ENCODE results near the gene KRT3. TPM values are rescaled to one million over a fixed set of nuclear protein-coding genes. Genes with fewer than 3 reads are reported as not detected.

The KRT3 gene
- total and polyA plus RNA-seq, 10 of the 15 experiments (the other 5 are each of a cell fraction or from before 2014, with no cell fraction given), result not detected

- DNase-seq (ENCODE audit: low read depth, low spot score) (no peak), ATAC-seq (no peak), FAIRE-seq (no peak)
- ChIA-PET SMC1A (ENCODE audit: uncharacterized antibody, unreplicated experiment) (no interaction called here), POLR2A (no interaction called here), CTCF (interaction anchor here (0.8 kb wide), 1 partner anchor 68 kb away, joined by 3 read pairs; no protein-coding TSS in a partner anchor), RAD21 (ENCODE audit: unreplicated experiment) (no interaction called here)
- intact Hi-C loops (cut with micrococcal nuclease; ENCODE audit: unreplicated experiment) (no loop called here), in situ Hi-C loops (cut with MboI) (no loop called here)
- no peaks in the 10 kb centered on the region for H3K4me1 ChIP-seq (ENCODE audit: control insufficient read depth, insufficient read depth, low read length)
- H3K4me2 ChIP-seq (ENCODE audit: control insufficient read depth, insufficient read depth), result no peak overlapping the region
- H3K79me2 ChIP-seq (ENCODE audit: control insufficient read depth, insufficient read depth, low read length), result no peaks in the 10 kb centered on the region
- H3K36me3 ChIP-seq (ENCODE audit: control insufficient read depth in 2 of 2, insufficient read depth in 2 of 2, low read length in 1 of 2), result no peaks in the 10 kb centered on the region
- H4K20me1 ChIP-seq (ENCODE audit: control insufficient read depth, insufficient read depth), result no peaks in the 10 kb centered on the region
- BruUV-seq (replicated peaks), result no TSS peak
- no peak overlapping the region for H3K9ac ChIP-seq (ENCODE audit: control insufficient read depth, insufficient read depth, low read length)
- TF ChIP-seq HCFC1 (IDR thresholded peaks at IDR 0.05; ENCODE audit: low read length) (no peak), RAD21 (IDR thresholded peaks at IDR 0.05; ENCODE audit: insufficient read depth, low read depth, low read length) (no peak), SMAD1 (IDR thresholded peaks at IDR 0.05; ENCODE audit: low read depth, partially characterized antibody) (no peak), SIX5 (IDR thresholded peaks at IDR 0.05; ENCODE audit: low read depth, low read length, severe bottlenecking) (no peak), KAT2A (conservative IDR thresholded peaks at IDR 0.05; ENCODE audit: control insufficient read depth, low read depth, low read length) (no peak)
- TF ChIP-seq, protein P1, sequence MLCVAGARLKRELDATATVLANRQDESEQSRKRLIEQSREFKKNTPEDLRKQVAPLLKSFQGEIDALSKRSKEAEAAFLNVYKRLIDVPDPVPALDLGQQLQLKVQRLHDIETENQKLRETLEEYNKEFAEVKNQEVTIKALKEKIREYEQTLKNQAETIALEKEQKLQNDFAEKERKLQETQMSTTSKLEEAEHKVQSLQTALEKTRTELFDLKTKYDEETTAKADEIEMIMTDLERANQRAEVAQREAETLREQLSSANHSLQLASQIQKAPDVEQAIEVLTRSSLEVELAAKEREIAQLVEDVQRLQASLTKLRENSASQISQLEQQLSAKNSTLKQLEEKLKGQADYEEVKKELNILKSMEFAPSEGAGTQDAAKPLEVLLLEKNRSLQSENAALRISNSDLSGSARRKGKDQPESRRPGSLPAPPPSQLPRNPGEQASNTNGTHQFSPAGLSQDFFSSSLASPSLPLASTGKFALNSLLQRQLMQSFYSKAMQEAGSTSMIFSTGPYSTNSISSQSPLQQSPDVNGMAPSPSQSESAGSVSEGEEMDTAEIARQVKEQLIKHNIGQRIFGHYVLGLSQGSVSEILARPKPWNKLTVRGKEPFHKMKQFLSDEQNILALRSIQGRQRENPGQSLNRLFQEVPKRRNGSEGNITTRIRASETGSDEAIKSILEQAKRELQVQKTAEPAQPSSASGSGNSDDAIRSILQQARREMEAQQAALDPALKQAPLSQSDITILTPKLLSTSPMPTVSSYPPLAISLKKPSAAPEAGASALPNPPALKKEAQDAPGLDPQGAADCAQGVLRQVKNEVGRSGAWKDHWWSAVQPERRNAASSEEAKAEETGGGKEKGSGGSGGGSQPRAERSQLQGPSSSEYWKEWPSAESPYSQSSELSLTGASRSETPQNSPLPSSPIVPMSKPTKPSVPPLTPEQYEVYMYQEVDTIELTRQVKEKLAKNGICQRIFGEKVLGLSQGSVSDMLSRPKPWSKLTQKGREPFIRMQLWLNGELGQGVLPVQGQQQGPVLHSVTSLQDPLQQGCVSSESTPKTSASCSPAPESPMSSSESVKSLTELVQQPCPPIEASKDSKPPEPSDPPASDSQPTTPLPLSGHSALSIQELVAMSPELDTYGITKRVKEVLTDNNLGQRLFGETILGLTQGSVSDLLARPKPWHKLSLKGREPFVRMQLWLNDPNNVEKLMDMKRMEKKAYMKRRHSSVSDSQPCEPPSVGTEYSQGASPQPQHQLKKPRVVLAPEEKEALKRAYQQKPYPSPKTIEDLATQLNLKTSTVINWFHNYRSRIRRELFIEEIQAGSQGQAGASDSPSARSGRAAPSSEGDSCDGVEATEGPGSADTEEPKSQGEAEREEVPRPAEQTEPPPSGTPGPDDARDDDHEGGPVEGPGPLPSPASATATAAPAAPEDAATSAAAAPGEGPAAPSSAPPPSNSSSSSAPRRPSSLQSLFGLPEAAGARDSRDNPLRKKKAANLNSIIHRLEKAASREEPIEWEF (IDR thresholded peaks at IDR 0.05; ENCODE audit: insufficient replicate concordance, low read depth, low read length), result no peak
- TF ChIP-seq, protein P2, sequence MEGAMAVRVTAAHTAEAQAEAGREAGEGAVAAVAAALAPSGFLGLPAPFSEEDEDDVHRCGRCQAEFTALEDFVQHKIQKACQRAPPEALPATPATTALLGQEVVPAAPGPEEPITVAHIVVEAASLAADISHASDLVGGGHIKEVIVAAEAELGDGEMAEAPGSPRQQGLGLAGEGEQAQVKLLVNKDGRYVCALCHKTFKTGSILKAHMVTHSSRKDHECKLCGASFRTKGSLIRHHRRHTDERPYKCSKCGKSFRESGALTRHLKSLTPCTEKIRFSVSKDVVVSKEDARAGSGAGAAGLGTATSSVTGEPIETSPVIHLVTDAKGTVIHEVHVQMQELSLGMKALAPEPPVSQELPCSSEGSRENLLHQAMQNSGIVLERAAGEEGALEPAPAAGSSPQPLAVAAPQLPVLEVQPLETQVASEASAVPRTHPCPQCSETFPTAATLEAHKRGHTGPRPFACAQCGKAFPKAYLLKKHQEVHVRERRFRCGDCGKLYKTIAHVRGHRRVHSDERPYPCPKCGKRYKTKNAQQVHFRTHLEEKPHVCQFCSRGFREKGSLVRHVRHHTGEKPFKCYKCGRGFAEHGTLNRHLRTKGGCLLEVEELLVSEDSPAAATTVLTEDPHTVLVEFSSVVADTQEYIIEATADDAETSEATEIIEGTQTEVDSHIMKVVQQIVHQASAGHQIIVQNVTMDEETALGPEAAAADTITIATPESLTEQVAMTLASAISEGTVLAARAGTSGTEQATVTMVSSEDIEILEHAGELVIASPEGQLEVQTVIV (IDR thresholded peaks at IDR 0.05; ENCODE audit: borderline replicate concordance, partially characterized antibody), result no peak
- H3K27me3 ChIP-seq (replicated peaks in 1 of 2; ENCODE audit: control insufficient read depth in 2 of 2, insufficient read depth in 2 of 2, low read length in 1 of 2), result peaks cover 0 to 2% of the 10 kb centered on the region in 2 experiments; a peak in 1 of 4 replicates
- H3K9me3 ChIP-seq (replicated peaks; ENCODE audit: control insufficient read depth, insufficient read depth, low read length), result no peaks in the 10 kb centered on the region
- no peak overlapping the region for H3K27ac ChIP-seq (ENCODE audit: control insufficient read depth, insufficient read depth)
- no peak overlapping the region for H2AFZ ChIP-seq (ENCODE audit: control insufficient read depth, low read depth, low read length)
- H3K4me3 ChIP-seq, result no peak overlapping the region
- 0% methylated on average over 6 of the region's 6 CpGs for WGBS (ENCODE audit: insufficient coverage, insufficient replicate concordance, low lambda C conversion rate, missing lambda C conversion rate)
Measured at GRCh38 chr12:52802442-52802841, 6.5 kb upstream of the KRT3 start.

All from GM12878 (cell line).